SK-N-SH (cell line): ENCODE data around the gene TMEM245. TPM values are rescaled to one million over a fixed set of nuclear protein-coding genes. Genes with fewer than 3 reads are reported as not detected.

Experiments
- CTCF ChIA-PET: fragments of 300-600, 350-600 bp; formaldehyde crosslinking; extraction: SDS; loops from one replicate; lab custom pipeline; 2021; lab: Yijun Ruan, JAX
- POLR2A ChIA-PET: fragments of 350-600 bp; sonication (Branson Sonifier 250); formaldehyde crosslinking; extraction: SDS; loops from one replicate; lab custom pipeline; 2020; ENCODE audit warnings: antibody characterized with exemption, inconsistent platforms; lab: Yijun Ruan, JAX
- DNase-seq: peaks from one replicate; pipeline ENCODE4 v3.0.0; 2012
- H2AFZ ChIP-seq: fragments of 200-600 bp; sonication (generic); 2 replicates; pipeline ENCODE4 v1.8.1; 2016; ENCODE audit warnings: antibody characterized with exemption, mild to moderate bottlenecking, low read depth
- H3F3A ChIP-seq: fragments of 200-600 bp; sonication (generic); replicated peaks from 2 replicates; pipeline ENCODE3; 2016; ENCODE audit warnings: antibody characterized with exemption, mild to moderate bottlenecking; ENCODE audit not compliant: insufficient read depth
- H3K27ac ChIP-seq, 2 experiments: fragments of 200-500 bp in 1 of 2; fragments of 200-600 bp in 1 of 2; sonication (Bioruptor generic) in 1 of 2; sonication (generic), shearing (Covaris generic) in 1 of 2; 2 replicates each; pipeline versions ENCODE4 v1.5.1 to v1.6.1; 2014 to 2016; ENCODE audit warnings: low read depth in 2 of 2, inconsistent platforms in 1 of 2, low read length in 1 of 2, mild to moderate bottlenecking in 1 of 2, mixed read lengths in 1 of 2
- H3K27me3 ChIP-seq: fragments of 200-600 bp; sonication (generic), shearing (Covaris generic); 2 replicates; pipeline ENCODE4 v1.6.1; 2016; ENCODE audit warnings: mixed run types; ENCODE audit not compliant: insufficient read depth
- H3K36me3 ChIP-seq, 2 experiments: fragments of 200-500 bp in 1 of 2; fragments of 200-600 bp in 1 of 2; sonication (Bioruptor generic) in 1 of 2; sonication (generic) in 1 of 2; replicated peaks in 1 of 2; 2 replicates each; pipeline versions ENCODE3 to v1.5.1; 2014 to 2016; ENCODE audit warnings: low read length in 1 of 2, mild to moderate bottlenecking in 1 of 2; ENCODE audit not compliant: insufficient read depth in 2 of 2, control insufficient read depth in 1 of 2
- H3K4me1 ChIP-seq, 2 experiments: fragments of 200-500 bp in 1 of 2; fragments of 200-600 bp in 1 of 2; sonication (Bioruptor generic) in 1 of 2; sonication (generic), shearing (Covaris generic) in 1 of 2; 2 replicates each; pipeline versions ENCODE4 v1.5.1 to v1.6.1; 2014 to 2016; ENCODE audit warnings: low read depth in 1 of 2, low read length in 1 of 2, mixed run types in 1 of 2; ENCODE audit not compliant: insufficient read depth in 2 of 2, control insufficient read depth in 1 of 2
- H3K4me2 ChIP-seq: fragments of 200-600 bp; sonication (generic), shearing (Covaris generic); 2 replicates; pipeline ENCODE4 v1.6.1; 2017; ENCODE audit warnings: mixed run types
- H3K4me3 ChIP-seq, 2 experiments: fragments of 200-500 bp in 1 of 2; fragments of 200-600 bp in 1 of 2; sonication (Bioruptor generic) in 1 of 2; sonication (generic), shearing (Covaris generic) in 1 of 2; 2 replicates each; pipeline versions ENCODE4 v1.5.1 to v1.8.1; 2014 to 2016; ENCODE audit warnings: low read depth in 2 of 2, inconsistent platforms in 1 of 2, low read length in 1 of 2, mild to moderate bottlenecking in 1 of 2, mixed read lengths in 1 of 2, moderate library complexity in 1 of 2
- H3K79me2 ChIP-seq: fragments of 200-600 bp; sonication (generic); 2 replicates; pipeline ENCODE4 v1.8.1; 2017; ENCODE audit warnings: mild to moderate bottlenecking; ENCODE audit not compliant: insufficient read depth
- H3K9ac ChIP-seq: fragments of 200-600 bp; sonication (generic); 2 replicates; pipeline ENCODE4 v1.6.1; 2017; ENCODE audit warnings: mixed run types
- H3K9me2 ChIP-seq: fragments of 200-600 bp; sonication (generic); 2 replicates; pipeline ENCODE4 v1.6.1; 2017; ENCODE audit warnings: mixed run types
- H3K9me3 ChIP-seq: fragments of 200-600 bp; sonication (generic); 2 replicates; pipeline ENCODE4 v1.6.1; 2017; ENCODE audit warnings: mixed run types, mild to moderate bottlenecking, moderate library complexity
- H4K20me1 ChIP-seq: fragments of 200-600 bp; sonication (generic); 2 replicates; pipeline ENCODE4 v1.6.1; 2017; ENCODE audit warnings: mild to moderate bottlenecking, mixed run types; ENCODE audit not compliant: insufficient read depth
- CHD2 ChIP-seq: fragments of 150-350 bp; IDR thresholded peaks from 2 replicates; pipeline ENCODE4 v1.6.1; 2018; ENCODE audit warnings: low read length; ENCODE audit not compliant: partially characterized antibody
- ELF1 ChIP-seq: IDR thresholded peaks from 2 replicates; pipeline ENCODE4 v1.4.0; 2012
- EP300 ChIP-seq, 2 experiments: IDR thresholded peaks; 2 replicates each; pipeline versions ENCODE4 v1.4.0 to v1.6.1; 2012; ENCODE audit warnings: borderline replicate concordance in 1 of 2, low read depth in 1 of 2, low read length in 1 of 2
- EZH2phosphoT487 ChIP-seq: fragments of 200-600 bp; sonication (generic); IDR thresholded peaks from 2 replicates; pipeline ENCODE4 v1.6.1; 2017; ENCODE audit warnings: low read depth, mixed run types, mild to moderate bottlenecking, antibody characterized with exemption, moderate library complexity, borderline replicate concordance
- FOXJ3 ChIP-seq: sonication (generic); formaldehyde crosslinking; IDR thresholded peaks from 2 replicates; pipeline ENCODE4 v1.5.1; 2020; ENCODE audit warnings: mild to moderate bottlenecking, missing genetic modification reagents
- FOXM1 ChIP-seq: IDR thresholded peaks from 2 replicates; pipeline ENCODE4 v1.4.0; 2012; ENCODE audit warnings: low read depth, mild to moderate bottlenecking
- MAX ChIP-seq: IDR thresholded peaks from 2 replicates; pipeline ENCODE4 v1.4.0; 2012; ENCODE audit warnings: low read depth
- NFIC ChIP-seq: IDR thresholded peaks from 2 replicates; pipeline ENCODE4 v1.4.0; 2012; ENCODE audit warnings: borderline replicate concordance
- RAD21 ChIP-seq: IDR thresholded peaks from 2 replicates; pipeline ENCODE4 v1.6.1; 2012; ENCODE audit warnings: mild to moderate bottlenecking, low read length
- REST ChIP-seq: IDR thresholded peaks from 2 replicates; pipeline ENCODE4 v1.6.1; 2012; ENCODE audit warnings: mild to moderate bottlenecking, low read depth, low read length, moderate library complexity
- SIN3A ChIP-seq: IDR thresholded peaks from 2 replicates; pipeline ENCODE4 v1.6.1; 2012; ENCODE audit warnings: low read depth, mild to moderate bottlenecking, low read length, moderate library complexity, borderline replicate concordance
- SMC3 ChIP-seq: IDR thresholded peaks from 2 replicates; pipeline ENCODE4 v1.6.1; 2012; ENCODE audit warnings: low read depth, low read length, improper control_type of control experiment
- TCF12 ChIP-seq: IDR thresholded peaks from 2 replicates; pipeline ENCODE4 v1.4.0; 2012
- USF1 ChIP-seq: IDR thresholded peaks from 2 replicates; pipeline ENCODE4 v1.4.0; 2012; ENCODE audit warnings: low read depth, borderline replicate concordance
- USF2 ChIP-seq: fragments of 150-350 bp; IDR thresholded peaks from 2 replicates; pipeline ENCODE4 v1.6.1; 2017; ENCODE audit warnings: antibody characterized with exemption, low read length, low read depth, borderline replicate concordance
- WGBS: methylation state at CpG from one replicate; pipeline ENCODE4 v1.1.6; 2017; ENCODE audit warnings: low lambda C conversion rate; 5-methylcytosine and 5-hydroxymethylcytosine counted together
- polyA plus RNA-seq, 3 experiments: library from polyadenylated mRNA; depleted of rRNA; stranded (reverse); fragments of >200 nt; gene quantifications; 2 replicates each; pipeline ENCODE4 v1.2.3, GENCODE V29; 2012

TMEM245 gene
- polyA plus RNA-seq, 1 of the 3 experiments (the other 2 are of a cell fraction) = 17.5 TPM

- WGBS = 98% methylated on average over 4 of the region's 4 CpGs
- H3K4me1 ChIP-seq = no peaks in the 10 kb centered on the region
- H3F3A ChIP-seq = peaks cover 11% of the 10 kb centered on the region
- no peak overlapping the region for H3K4me3 ChIP-seq
- no peaks in the 10 kb centered on the region for H4K20me1 ChIP-seq
- CTCF ChIA-PET = no interaction called here
- H3K36me3 ChIP-seq = peaks cover 10 to 24% of the 10 kb centered on the region in 2 experiments
- H2AFZ ChIP-seq = no peak overlapping the region
- no peaks in the 10 kb centered on the region for H3K27me3 ChIP-seq
- no peak overlapping the region for H3K9ac ChIP-seq
- H3K27ac ChIP-seq = no peak overlapping the region
- DNase-seq = no peak
- no peaks in the 10 kb centered on the region for H3K9me2 ChIP-seq
- H3K4me2 ChIP-seq = no peak overlapping the region
- POLR2A ChIA-PET = no interaction called here
- TF ChIP-seq NFIC (no peak), SIN3A (no peak), MAX (no peak), FOXJ3 (CRISPR knock-in tag) (no peak), USF2 (no peak), CHD2 (no peak), ELF1 (no peak), TCF12 (no peak), REST (no peak), RAD21 (no peak), EZH2phosphoT487 (no peak), USF1 (no peak), FOXM1 (no peak), SMC3 (no peak), EP300 (IDR thresholded peaks at IDR 0.05; ENCODE audit: borderline replicate concordance in 1 of 2, low read depth in 1 of 2, low read length in 1 of 2) (no peak)
- H3K79me2 ChIP-seq = peaks cover 87% of the 10 kb centered on the region
- no peaks in the 10 kb centered on the region for H3K9me3 ChIP-seq
Measured at GRCh38 chr9:109002141-109002540, 117.6 kb downstream of the TMEM245 start.
